HCT116 (cell line): ENCODE data around the gene INSR. TPM values are rescaled to one million over a fixed set of nuclear protein-coding genes. Genes with fewer than 3 reads are reported as not detected.

ENCODE experiments used
- ATAC-seq: fragments of 200-7000 bp; cut with Tn5 transposase; 2 replicates; pipeline ENCODE4 v1.9.1; 2020; ENCODE audit warnings: mild to moderate bottlenecking, moderate library complexity
- BruUV-seq: library from RNA; stranded (reverse); fragments of 400-500 nt; replicated peaks from 2 replicates; lab custom pipeline; 2021; lab: Mats Ljungman, UMichigan
- CTCF ChIA-PET: fragments of 300-600 bp; sonication (Branson Sonifier 250); formaldehyde crosslinking; loops from one replicate; lab custom pipeline; 2021; ENCODE audit warnings: antibody characterized with exemption; lab: Charles Lee
- POLR2A ChIA-PET: fragments of 300-600, 350-600 bp; sonication (Branson Sonifier 250); formaldehyde crosslinking; loops from one replicate; lab custom pipeline; 2021; ENCODE audit warnings: antibody characterized with exemption; lab: Charles Lee
- RAD21 ChIA-PET, 2 experiments: fragments of 300-600 bp; sonication (Branson Sonifier 250); formaldehyde crosslinking; loops; one replicate each; lab custom pipeline; 2023; ENCODE audit warnings: low total read pairs in 2 of 2; ENCODE audit not compliant: uncharacterized antibody in 2 of 2, unreplicated experiment in 2 of 2, low non-redundant PET in 1 of 2; lab: Charles Lee
- DNase-seq: peaks from one replicate; pipeline ENCODE4 v3.0.0-alpha.2; 2010; ENCODE audit warnings: low read depth, low spot score
- H2AFZ ChIP-seq: fragments of 200-600 bp; shearing (Covaris generic), sonication (generic); 2 replicates; pipeline ENCODE4 v1.6.1; 2017; ENCODE audit warnings: low read depth, mixed run types, mixed read lengths, antibody characterized with exemption, low read length; ENCODE audit not compliant: poor library complexity, severe bottlenecking
- H3K27ac ChIP-seq: 2 replicates; pipeline ENCODE4 v1.5.1; 2012; ENCODE audit warnings: low read depth, low read length
- H3K27me3 ChIP-seq: fragments of 200-600 bp; sonication (generic); 2 replicates; pipeline ENCODE4 v1.6.1; 2016; ENCODE audit warnings: mixed run types, low read length, mixed read lengths; ENCODE audit not compliant: insufficient read depth
- H3K36me3 ChIP-seq, 2 experiments: fragments of 200-500 bp in 1 of 2; fragments of 200-600 bp in 1 of 2; sonication (Bioruptor generic) in 1 of 2; sonication (generic) in 1 of 2; 2 replicates each; pipeline versions ENCODE4 v1.5.1 to v1.6.1; 2014 to 2016; ENCODE audit warnings: low read length in 2 of 2, inconsistent platforms in 1 of 2, mixed read lengths in 1 of 2, mixed run types in 1 of 2; ENCODE audit not compliant: insufficient read depth in 2 of 2, control insufficient read depth in 1 of 2
- H3K4me1 ChIP-seq, 2 experiments: fragments of 200-600 bp in 1 of 2; sonication (generic) in 1 of 2; 2 replicates each; pipeline versions ENCODE4 v1.5.1 to v1.6.1; 2012 to 2017; ENCODE audit warnings: low read length in 2 of 2, inconsistent platforms in 1 of 2, mild to moderate bottlenecking in 1 of 2, mixed read lengths in 1 of 2, mixed run types in 1 of 2, moderate library complexity in 1 of 2; ENCODE audit not compliant: insufficient read depth in 2 of 2, control insufficient read depth in 1 of 2
- H3K4me2 ChIP-seq: fragments of 200-600 bp; sonication (generic); 2 replicates; pipeline ENCODE4 v1.6.1; 2017; ENCODE audit warnings: mixed run types, low read length, mixed read lengths
- H3K4me3 ChIP-seq, 2 experiments: fragments of 200-600 bp in 1 of 2; sonication (generic) in 1 of 2; replicated peaks in 1 of 2; 2 replicates each; pipeline ENCODE4 v1.5.1; 2011 to 2016; ENCODE audit warnings: low read length in 2 of 2, control low read depth in 1 of 2, low read depth in 1 of 2, mild to moderate bottlenecking in 1 of 2, mixed read lengths in 1 of 2, mixed run types in 1 of 2
- H3K79me2 ChIP-seq: fragments of 200-600 bp; sonication (generic); 2 replicates; pipeline ENCODE4 v1.6.1; 2017; ENCODE audit warnings: mild to moderate bottlenecking, mixed run types, low read length, moderate library complexity, mixed read lengths; ENCODE audit not compliant: insufficient read depth
- H3K9ac ChIP-seq: fragments of 200-600 bp; sonication (generic); 2 replicates; pipeline ENCODE4 v1.6.1; 2016; ENCODE audit warnings: low read length, mixed read lengths
- H3K9me2 ChIP-seq: fragments of 200-600 bp; sonication (generic), shearing (Covaris generic); 2 replicates; pipeline ENCODE4 v1.6.1; 2017; ENCODE audit warnings: mixed run types, mild to moderate bottlenecking, moderate library complexity; ENCODE audit not compliant: insufficient read depth
- H3K9me3 ChIP-seq, 2 experiments: fragments of 200-500 bp in 1 of 2; fragments of 200-600 bp in 1 of 2; sonication (Bioruptor generic) in 1 of 2; sonication (generic) in 1 of 2; 2 replicates each; pipeline ENCODE4 v1.6.1; 2014 to 2017; ENCODE audit warnings: low read length in 2 of 2, mixed read lengths in 2 of 2, inconsistent platforms in 1 of 2, low read depth in 1 of 2, mild to moderate bottlenecking in 1 of 2, mixed run types in 1 of 2, moderate library complexity in 1 of 2; ENCODE audit not compliant: control insufficient read depth in 1 of 2, insufficient read depth in 1 of 2
- H4K20me1 ChIP-seq: fragments of 200-600 bp; sonication (generic), shearing (Covaris generic); 2 replicates; pipeline ENCODE4 v1.6.1; 2017; ENCODE audit warnings: mixed run types, mild to moderate bottlenecking, moderate library complexity; ENCODE audit not compliant: insufficient read depth
- CBX3 ChIP-seq: IDR thresholded peaks from 2 replicates; pipeline ENCODE4 v1.6.1; 2012; ENCODE audit warnings: low read depth
- ELF1 ChIP-seq: IDR thresholded peaks from 2 replicates; pipeline ENCODE4 v1.6.1; 2012; ENCODE audit warnings: low read depth, borderline replicate concordance
- EZH2phosphoT487 ChIP-seq: fragments of 200-600 bp; IDR thresholded peaks from 2 replicates; pipeline ENCODE4 v1.6.1; 2018; ENCODE audit warnings: antibody characterized with exemption, borderline replicate concordance
- RAD21 ChIP-seq: IDR thresholded peaks from 2 replicates; pipeline ENCODE4 v1.6.1; 2012; ENCODE audit warnings: low read depth, mild to moderate bottlenecking
- ZFX ChIP-seq: fragments of 450-650 bp; IDR thresholded peaks from 2 replicates; pipeline ENCODE4 v1.6.1; 2017
- intact Hi-C: fragments of 100-400 bp; cut with micrococcal nuclease; formaldehyde crosslinking; loops from 2 replicates; pipeline ENCODE4 v1.10.0; 2022
- total RNA-seq: library from RNA; stranded (reverse); gene quantifications from one replicate; pipeline ENCODE4 v1.2.1, GENCODE V29; 2021; ENCODE audit not compliant: unreplicated experiment
- TF ChIP-seq, protein P1 (sequence below): IDR thresholded peaks from 2 replicates; pipeline ENCODE4 v1.6.1; 2011; ENCODE audit warnings: mild to moderate bottlenecking, low read length, moderate library complexity; ENCODE audit not compliant: insufficient replicate concordance; ENCODE audit errors: extremely low read depth
- TF ChIP-seq, protein P2 (sequence below): IDR thresholded peaks from 2 replicates; pipeline ENCODE4 v1.6.1; 2012

The INSR gene
- total RNA-seq, 1 experiment from 2014 or later = 25.4 TPM

GRCh38 chr19:7214324-7215089 is 79.7 kb downstream of the INSR start:
- DNase-seq (no peak), ATAC-seq (no peak)
- Histone ChIP-seq H3K4me2 (no peak overlapping the region), H2AFZ (no peak overlapping the region), H3K79me2 (no peaks in the 10 kb centered on the region), H3K36me3 (no peaks in the 10 kb centered on the region), H3K27ac (no peak overlapping the region), H3K9ac (no peak overlapping the region), H3K4me3 (no peak overlapping the region), H3K27me3 (no peaks in the 10 kb centered on the region), H3K9me2 (no peaks in the 10 kb centered on the region), H3K9me3 (no peaks in the 10 kb centered on the region), H4K20me1 (no peaks in the 10 kb centered on the region), H3K4me1 (no peaks in the 10 kb centered on the region)
- no TSS peak for BruUV-seq
- ChIA-PET RAD21 (no interaction called here), POLR2A (interaction anchor here (0.6 kb wide), 1 partner anchor 88 kb away, joined by 5 read pairs; no protein-coding TSS in a partner anchor), CTCF (interaction anchor here (0.7 kb wide), 1 partner anchor 255 kb away, joined by 3 read pairs; no protein-coding TSS in a partner anchor)
- no peak for TF ChIP-seq RAD21
- no peak for TF ChIP-seq ZFX
- TF ChIP-seq, protein P1, sequence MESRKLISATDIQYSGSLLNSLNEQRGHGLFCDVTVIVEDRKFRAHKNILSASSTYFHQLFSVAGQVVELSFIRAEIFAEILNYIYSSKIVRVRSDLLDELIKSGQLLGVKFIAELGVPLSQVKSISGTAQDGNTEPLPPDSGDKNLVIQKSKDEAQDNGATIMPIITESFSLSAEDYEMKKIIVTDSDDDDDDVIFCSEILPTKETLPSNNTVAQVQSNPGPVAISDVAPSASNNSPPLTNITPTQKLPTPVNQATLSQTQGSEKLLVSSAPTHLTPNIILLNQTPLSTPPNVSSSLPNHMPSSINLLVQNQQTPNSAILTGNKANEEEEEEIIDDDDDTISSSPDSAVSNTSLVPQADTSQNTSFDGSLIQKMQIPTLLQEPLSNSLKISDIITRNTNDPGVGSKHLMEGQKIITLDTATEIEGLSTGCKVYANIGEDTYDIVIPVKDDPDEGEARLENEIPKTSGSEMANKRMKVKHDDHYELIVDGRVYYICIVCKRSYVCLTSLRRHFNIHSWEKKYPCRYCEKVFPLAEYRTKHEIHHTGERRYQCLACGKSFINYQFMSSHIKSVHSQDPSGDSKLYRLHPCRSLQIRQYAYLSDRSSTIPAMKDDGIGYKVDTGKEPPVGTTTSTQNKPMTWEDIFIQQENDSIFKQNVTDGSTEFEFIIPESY = no peak
- TF ChIP-seq CBX3 = no peak
- no peak for TF ChIP-seq ELF1
- TF ChIP-seq, protein P2, sequence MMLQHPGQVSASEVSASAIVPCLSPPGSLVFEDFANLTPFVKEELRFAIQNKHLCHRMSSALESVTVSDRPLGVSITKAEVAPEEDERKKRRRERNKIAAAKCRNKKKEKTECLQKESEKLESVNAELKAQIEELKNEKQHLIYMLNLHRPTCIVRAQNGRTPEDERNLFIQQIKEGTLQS = no peak
- TF ChIP-seq EZH2phosphoT487 = no peak
- intact Hi-C loops = no loop called here
